GM21423 (cell line): ENCODE measurements around the gene EIPR1.
"Not testable (repeated sequence)": the region's sequence is repeated elsewhere in the genome, so short reads cannot be mapped to it uniquely, and the experiment has no call there.

Source experiments
- ATAC-seq: cut with Tn5 transposase; IDR thresholded peaks from one replicate; pipeline ENCODE4 v1.9.1; 2021; ENCODE audit warnings: mild to moderate bottlenecking, moderate library complexity; ENCODE audit not compliant: unreplicated experiment

Gene EIPR1

DNA sequence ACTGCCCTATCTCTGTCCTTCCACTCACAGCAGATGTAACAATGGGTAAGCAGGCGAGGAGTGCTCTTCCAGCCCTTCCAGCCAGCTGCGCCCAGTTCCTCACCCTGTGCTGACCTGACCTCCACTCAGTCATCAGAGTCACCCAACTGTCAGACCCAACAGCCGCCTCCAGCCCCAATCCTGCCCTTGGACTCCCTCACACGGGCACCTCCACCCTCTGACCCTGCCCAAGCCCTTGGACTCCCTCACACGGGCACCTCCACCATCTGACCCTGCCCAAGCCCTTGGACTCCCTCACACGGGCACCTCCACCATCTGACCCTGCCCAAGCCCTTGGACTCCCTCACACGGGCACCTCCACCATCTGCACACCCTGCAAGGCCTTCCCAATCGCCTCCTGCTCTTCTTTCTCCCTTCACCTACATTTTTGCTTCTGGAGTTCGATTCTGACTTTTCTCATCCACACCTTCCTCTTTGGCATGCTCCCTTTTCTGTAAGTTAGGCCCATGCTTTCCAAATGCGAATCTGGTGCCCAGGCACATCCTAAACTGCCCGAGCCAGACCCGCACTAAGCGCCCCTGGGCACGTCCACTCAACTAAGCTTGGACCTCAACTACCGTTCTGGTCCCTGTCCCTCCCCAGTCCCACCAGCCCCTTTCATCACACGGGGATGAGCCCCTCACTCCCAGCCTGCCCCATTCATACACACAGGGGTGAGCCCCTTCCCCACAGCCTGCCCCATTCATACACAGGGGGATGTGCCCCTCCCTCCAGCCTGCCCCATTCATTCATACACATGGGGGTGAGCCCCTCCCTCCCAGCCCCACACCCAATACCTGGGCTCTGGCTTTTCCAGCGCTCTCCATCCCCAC is 15.9 kb downstream of the EIPR1 start:
- ATAC-seq, result no peak

DNA sequence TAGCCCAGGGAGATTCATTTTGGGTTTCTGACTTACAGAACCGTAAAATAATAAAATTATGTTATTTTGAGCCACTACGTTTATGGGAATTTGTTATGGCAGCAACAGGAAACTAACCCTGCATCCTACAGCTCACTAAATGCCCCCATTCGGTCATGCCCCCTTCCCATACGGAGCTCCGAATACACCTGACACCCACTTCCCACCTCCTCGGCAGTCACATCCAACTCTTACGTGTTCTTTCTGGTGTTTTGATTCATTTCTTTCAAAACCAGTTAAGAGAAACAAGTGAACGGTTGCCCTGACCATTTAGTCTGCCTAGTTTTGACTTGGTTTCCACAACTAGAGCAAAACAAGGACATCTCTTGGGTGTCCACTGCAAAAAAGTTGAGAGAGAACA is 19.7 kb downstream of the EIPR1 start:
- ATAC-seq, result no peak

DNA sequence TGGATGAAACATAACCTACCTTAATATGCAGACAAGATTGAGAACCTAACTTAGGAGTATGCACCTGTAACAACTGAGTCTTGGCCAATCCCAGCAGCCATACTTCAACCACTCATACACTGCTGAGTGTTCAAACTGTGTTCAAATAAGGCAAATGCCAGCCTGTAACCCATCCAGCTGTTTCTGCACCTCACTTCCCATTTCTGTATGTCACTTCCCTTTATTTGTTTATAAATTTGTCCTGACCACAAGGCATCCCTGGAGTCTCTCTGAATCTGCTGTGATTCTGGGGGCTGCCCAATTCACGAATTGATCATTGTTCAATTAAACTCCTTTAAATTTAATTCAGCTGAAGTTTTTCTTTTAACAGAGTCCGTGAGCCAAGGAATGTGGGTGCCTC is 20.2 kb downstream of the EIPR1 start:
- not testable (repeated sequence) for ATAC-seq

DNA sequence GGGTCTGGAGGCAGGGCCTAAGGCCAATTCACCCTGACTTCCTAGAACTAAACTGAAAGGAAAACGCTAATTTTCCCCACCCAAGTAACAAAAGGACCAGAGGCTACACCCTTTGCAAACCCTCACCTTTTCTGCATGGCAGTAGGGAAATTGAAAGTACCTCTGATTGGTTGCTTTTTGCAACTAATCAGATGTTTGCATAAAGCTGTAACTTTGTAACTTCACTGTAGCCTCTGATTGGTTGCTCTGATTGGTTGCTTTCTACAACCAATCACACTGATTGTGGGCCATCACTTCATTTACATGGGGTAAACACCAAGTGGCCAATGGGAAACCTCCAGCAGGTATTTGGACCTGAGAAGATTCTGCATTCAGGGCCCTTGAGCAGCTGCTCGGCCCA is 20.8 kb downstream of the EIPR1 start:
- ATAC-seq, result no peak

DNA sequence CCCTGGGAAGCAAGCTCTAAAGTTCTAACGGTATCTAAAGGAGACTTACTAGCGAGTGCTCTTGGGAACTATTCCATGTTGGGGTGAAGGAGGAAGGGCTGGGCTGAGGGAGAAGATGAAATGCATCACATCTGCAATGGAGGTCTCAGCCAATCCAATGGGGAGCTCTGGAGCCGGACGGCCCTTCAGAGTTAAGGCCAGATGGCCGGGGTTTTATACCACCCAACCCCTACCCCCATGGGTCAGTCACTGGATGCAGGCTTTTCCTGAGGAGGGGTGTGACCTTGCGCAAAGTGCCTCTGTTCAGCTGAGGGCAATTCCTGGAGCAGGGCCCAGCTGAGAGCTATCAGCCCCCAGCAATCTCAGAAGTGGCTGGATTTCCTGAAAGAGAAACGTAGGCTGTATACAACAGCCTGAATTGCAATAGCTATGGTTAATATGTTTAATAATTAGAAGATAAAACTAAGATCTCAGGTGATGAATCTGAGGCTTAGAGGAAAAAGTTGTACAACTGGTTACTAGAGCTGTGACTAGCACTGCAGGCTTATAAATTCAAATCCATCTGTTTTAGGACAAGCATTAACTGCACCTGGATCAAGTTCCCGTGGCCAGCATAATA is 21.6 kb downstream of the EIPR1 start:
- no peak for ATAC-seq

DNA sequence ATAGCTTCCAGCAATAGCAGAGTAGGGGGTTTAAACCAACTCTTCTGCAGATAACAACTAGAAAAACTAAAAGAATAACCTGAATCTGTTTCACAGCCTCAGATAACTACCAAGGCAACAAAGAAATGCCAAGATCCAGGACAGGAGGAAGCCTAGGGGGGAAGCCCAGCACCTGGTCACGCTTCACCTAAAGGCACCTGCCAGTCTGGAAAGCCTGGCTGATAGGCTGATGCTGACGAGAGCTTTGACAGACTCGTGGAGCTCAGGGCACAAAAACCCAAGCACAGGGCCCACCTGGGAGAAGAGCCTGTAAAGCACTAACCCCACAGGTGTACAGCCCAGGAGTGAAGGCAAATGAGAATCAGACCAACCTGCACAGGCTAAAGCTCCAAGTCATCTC is 22.6 kb downstream of the EIPR1 start:
- ATAC-seq, result no peak

DNA sequence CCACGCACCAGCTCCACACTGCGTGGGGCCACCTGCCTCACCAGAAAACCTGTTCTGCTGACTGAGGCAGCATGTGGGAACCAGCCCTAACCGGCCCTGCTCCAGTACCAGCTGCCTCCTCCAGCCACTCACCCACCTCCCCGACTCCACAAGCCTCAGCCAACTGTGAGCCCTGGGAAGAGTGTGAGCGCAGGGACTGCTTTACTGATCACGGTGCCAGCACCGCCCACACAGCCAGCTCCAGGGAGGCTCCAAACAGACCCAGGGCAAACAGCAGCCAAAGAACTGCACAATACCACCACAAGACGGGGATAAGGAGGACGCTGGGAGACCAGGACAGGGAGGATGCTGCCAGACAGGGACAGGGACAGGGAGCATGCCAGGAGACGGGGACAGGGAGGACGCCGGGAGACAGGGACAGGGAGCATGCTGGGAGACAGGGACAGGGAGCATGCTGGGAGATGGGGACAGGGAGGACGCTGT is 28.4 kb downstream of the EIPR1 start:
- no peak for ATAC-seq

DNA sequence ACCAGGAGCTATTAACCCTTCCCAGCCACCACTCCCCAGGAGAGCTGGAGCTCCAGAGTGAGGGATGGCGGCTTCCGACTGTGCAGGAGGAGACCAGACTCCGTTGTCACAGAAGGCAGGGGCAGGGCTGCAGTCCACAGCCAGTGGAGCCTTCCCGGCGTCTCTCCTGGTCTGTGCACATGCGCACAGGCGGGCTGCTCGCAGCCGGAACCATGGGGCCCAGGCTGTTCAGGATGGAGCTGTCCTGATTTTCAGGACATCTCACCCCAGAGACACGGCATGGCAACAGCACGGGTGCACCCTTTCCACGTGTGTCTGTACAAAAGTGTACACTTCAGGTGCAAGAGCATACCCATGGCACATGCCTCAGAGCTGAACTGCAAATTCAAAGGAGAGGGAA is 28.9 kb downstream of the EIPR1 start:
- no peak for ATAC-seq

DNA sequence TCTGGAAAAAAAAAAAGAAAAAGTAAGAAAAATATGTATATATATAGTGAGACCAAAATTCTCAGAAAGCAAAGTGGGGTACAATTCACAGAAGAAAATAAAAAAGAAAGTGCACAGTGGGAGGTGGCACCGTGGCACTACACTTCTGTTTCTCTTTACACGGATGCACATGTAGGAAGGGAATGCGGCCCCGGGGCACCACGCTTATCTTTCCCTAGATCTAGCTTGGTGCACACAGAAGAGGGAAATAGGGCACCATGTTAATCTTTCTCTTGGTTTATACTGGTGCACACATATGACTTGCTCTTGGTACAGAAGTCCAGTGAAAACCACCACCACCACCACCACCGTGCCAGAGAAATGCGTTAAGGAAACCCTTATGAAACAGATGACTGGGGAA is 32.0 kb downstream of the EIPR1 start:
- ATAC-seq, result no peak

DNA sequence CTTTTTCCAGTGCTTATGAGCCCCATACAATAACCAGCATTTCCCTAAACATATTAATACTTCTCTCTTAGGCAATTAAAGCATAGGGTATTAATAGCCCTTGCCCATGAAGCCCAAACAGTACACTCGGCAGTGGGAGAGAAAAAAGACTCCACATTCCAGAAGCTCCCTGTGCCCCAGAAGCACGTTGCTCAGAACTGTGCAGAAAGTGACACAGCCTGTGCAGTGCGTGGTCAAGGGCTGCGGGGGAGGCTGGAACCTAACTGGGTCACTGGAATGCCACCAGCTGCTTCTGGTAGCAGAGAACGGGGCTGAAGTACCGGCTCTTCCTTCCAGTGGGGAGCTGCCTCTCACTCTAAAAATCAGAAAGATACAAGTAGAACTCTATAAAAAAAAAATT is 32.7 kb downstream of the EIPR1 start:
- ATAC-seq, result no peak

DNA sequence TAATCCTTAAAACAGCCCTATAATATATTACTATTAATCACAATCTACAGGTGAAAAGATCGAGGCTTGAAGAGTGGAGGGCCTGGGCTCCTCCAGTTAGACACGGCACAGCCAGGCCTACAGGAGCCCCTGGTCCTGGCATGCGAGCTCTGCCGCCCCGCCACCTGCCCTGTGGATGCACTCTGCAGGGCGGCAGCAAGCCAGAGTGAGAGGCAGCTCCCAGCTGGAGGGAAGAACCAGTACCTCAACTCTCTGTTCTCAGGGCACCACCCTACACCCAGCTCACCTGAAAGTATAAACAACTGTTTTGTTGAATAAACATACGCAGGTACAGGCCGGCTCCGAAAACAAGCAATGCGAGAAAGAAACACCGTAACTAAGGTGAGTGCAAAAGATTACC is 34.6 kb downstream of the EIPR1 start:
- ATAC-seq, result no peak

DNA sequence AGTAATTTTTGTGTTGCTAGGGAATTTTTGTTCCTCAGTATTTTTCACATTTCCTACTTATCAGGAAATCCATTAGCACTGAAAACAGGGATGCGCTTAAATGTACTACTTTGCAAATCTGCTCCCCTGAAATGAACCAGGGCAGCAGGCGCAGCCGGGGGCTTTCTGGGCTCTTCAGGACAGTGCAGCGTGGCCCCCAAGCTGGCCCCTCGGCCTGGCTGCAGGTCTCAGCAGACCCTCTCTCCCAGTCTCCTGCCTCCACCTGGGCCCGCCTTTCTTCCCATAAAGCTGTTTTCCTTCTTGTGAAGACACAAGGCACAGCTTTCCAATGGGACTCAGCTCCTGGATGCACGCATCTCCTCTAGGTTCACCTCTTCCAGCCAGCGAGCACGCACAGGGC is 35.3 kb downstream of the EIPR1 start:
- no peak for ATAC-seq

DNA sequence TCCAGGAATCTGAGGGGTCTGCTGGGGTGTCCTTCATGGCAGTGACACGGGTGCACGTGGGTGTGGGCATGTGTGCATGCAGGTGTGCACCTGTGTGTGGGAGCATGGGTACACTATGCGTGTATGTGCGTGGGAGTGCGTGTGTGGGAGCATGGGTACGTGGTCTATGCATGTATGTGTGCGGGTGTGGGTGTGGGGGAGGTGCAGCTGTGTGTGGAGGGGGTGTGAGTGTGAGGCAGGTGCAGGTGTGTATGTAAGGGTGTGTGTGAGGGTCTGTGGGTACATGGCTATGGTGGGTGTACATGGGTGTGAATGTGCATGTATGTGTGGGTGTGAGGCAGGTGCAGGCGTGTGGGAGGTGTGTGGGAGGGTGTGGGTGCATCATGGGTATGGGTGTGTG is 36.3 kb downstream of the EIPR1 start:
- no peak for ATAC-seq

DNA sequence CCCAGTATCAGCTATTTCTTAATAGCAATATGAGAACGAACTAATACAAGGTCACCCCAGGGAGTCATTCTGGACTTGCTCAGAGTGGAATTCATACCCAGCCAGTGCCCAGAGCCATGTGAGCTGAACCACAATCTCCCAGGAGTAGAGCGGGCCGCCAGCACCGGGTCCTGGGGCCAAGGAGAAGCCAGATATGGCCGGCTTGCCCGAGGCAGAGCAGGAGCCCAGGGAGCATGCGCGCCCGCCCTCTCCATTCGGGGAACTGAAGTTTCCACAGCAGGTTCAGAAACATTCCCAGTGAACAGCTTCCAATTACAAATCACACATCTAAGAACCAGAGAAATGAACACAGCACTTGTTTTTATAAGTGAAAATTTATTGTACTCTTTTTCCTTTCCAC is 37.5 kb downstream of the EIPR1 start:
- no peak for ATAC-seq

DNA sequence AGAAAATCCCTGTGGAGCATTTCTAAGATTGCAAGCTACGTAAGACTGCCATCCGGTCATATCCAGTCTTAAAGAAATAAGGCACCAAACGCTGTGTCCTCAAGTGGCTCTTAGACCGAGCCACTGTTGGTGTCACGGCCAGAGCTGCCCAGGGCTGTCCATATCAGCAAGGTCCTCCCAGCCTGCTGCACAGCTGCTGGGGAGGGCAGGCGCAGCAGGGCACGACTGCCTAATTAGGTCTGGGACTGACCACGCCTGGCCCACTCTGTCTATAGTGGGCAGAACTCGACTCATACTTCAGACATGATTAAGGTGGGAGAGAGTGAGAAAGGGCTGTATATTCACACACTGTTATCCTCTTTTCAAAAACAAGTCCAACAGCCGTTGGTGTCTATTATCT is 39.3 kb downstream of the EIPR1 start:
- ATAC-seq, result no peak

DNA sequence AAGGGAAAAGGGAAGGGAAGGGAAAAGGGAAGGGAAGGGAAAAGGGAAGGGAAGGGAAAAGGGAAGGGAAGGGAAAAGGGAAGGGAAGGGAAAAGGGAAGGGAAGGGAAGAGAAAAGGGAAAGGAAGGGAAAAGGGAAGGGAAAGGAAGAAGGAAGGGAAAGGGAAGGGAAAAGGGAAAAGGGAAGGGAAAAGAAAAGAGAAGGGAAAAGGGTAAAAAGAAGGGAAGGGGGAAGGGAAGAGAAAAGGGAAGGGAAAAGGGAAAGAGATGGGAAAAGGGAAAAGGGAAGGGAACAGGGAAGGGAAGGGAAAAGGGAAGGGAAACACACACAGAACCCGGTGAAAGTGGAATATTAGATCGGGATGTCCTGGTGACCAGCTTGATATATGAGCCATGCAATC is 40.8 kb downstream of the EIPR1 start:
- ATAC-seq, result no peak

DNA sequence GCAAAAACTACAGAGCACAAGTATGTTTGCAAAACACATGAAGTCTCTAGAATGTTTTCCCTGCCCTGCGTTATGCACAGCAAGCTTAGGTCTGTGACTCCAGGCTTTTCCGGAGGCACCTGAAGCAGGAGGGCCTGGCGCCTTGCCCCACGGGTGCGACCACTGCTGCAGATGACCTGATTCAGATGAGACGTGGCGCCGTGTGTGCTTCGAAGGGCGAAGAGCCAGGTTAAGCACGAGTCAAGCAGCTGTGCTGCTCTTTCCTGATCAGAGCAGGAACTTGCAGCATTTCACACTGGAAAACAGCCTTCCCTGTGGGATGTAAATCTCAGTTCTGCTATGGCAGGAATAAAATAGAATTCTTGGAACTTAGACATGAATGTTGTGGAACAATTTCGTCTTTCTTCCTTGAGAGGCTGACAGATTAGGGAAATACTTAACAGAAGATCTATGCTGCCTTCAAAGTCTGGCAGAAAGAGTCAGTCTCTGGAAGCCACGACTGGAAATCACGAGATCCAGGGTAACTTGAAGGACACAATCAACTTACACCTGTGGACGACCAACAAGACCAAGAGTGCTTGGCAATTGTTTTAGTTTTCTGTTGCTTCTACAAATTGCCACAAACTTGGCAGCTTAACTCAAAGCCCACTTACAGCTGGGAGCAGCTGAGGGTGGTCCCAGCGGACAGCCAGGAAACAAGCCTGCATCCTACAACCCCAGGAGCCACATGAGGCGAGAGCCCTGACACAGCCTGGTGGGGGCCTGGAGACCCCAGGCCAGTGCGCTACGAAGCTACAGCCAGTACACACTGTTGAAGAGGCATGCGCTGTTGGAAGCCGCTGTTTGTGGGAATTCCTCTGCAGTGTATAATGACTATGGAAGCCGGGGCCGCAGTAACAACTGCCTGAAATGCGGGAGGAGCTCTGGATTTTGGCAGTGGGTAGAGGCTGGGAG is 42.9 kb downstream of the EIPR1 start:
- no peak for ATAC-seq

DNA sequence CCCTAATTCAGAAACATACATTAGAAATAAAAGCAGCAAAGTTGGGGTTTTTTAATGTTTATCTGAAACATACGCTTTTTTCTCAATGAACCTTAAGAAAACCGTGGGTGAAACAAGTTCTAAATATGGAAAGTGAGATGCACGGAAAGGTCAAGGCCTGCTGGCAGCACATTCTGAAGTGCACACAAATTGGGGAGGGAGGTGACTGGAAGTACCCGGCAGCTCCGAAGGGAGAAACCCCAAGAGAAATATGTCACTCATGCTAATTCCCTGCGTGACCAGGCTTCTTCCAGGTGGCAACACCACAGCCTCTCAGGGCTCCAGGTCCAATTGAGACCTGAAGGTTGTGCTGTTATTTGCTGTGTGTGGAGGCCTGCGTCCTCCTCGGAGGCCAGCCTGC is 45.5 kb downstream of the EIPR1 start:
- ATAC-seq, result no peak

DNA sequence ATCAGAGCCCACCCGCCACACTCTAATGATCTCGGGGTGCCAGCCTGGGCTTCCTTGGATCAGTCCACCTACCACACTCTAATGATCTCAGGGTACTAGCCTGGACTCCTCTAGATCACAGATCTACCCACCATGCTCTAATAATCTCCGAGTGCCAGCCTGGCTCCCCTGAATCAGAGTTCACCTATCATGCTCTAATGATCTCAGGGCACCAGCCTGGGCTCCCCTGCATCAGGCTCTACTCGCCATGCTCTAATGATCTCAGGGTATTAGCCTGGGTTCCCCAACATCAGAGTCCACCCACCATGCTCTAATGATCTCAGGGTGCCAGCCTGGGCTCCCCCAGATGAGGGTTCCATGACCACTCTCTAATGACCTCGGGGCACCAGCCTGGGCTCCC is 48.1 kb downstream of the EIPR1 start:
- no peak for ATAC-seq

DNA sequence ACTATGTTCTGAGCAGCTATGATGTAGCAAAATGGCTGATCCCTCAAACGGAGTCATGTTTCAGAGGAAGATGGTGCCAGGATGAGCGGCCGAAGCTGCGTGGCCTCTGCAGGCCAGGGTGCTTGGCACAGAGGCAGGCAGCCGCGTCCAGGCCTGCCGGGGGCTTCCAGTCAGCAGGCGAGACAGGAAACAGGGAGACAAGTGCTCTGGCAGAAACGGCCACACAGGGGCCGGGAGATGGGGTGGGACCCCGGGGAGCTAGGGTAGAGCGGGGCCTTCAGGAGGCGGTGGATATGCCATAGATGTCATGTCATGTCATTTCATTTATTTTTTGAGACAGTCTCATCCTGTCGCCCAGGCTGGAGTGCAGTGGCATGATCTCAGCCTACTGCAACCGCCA is 50.7 kb downstream of the EIPR1 start:
- no peak for ATAC-seq

DNA sequence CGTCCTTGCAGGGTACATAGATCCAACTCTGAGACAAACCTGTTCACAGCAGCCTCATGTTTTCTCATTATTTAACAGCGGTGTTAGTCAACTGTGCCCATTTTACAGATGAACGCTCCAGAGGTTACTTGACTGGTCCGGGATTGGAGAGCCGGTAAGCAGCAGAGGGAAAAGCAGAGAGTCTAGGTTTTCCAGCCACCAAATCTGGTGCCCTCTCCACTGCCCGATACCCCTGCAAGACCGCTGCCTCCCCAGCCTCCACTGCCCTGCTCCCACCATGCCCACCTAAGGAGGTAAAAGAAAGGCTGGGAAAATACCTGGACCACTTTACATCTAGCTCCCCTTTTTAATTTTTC is 51.5 kb downstream of the EIPR1 start:
- ATAC-seq, result no peak
